ENCODE results near the gene PLXNA4.

DNA sequence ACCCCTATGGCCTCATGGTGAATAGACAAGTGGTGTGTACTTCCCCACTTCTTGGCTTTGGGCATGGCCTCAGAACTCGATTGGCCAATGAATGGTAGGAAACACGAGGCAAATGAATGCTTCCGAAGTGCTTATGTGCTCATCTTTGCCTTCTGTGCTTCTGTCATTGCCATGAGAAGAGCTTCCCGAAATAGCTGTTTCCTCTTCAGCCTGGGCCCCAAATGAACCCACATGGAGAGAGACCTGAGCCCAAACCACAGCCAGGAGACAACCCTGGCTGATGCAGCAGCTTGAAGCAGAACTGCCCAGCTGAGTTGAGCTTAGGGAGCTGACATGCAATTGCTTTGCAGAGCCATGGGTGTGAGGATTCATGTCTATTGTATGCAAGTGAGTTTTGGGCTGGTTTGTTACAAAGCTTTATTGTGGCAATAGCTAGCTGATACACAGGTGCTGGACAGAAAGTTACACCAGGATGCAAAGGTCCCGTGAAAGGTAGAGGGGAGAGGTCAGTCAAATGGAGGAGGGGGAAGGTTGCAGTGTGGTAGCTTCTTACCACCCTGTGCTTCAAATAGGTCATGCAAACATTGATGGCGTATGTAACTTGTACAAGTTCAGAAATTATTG, 328.2 kb downstream of the PLXNA4 start:
- no peak for TF ChIP-seq CTCF (IDR thresholded peaks at IDR 0.05; ENCODE audit: low read depth, low read length)
- no peak for TF ChIP-seq EZH2phosphoT487 (IDR thresholded peaks at IDR 0.05; ENCODE audit: low read depth)
